ENCODE data around the gene NRIP1. TPM values are rescaled to one million over a fixed set of nuclear protein-coding genes. Genes with fewer than 3 reads are reported as not detected.

The NRIP1 gene
- polyA plus RNA-seq, 1 donor (not counting 4 experiments of a cell fraction or from before 2014, with no cell fraction given) = 25.5 TPM

DNA sequence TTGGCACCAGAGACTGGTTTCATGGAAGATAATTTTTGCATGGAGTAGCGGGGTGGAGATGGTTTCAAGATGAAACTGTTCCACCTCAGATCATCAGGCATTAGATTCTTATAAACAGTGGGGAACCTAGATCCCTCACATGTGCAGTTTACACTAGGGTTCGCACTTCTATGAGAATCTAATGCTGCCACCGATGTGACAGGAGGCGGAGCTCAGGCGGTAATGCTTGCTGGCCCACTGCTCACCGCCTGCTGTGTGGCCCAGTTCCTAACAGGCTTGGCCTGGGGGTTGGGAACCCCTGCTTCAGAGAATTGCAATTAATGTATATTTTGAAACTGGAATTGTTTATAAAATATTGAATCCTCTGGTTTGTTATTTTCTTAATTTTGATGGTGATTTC lies 92.1 kb downstream of the NRIP1 start:
- H3K27ac ChIP-seq (ENCODE audit: control insufficient read depth, insufficient read depth, low read length) = no peak overlapping the region
- no peak overlapping the region for H3K4me2 ChIP-seq (ENCODE audit: control insufficient read depth, extremely low read depth, insufficient read depth, low read depth, low read length)
- no peak overlapping the region for H3K9ac ChIP-seq (ENCODE audit: control insufficient read depth, extremely low read depth, insufficient read depth, low read length)
- H4K20me1 ChIP-seq (ENCODE audit: control insufficient read depth, extremely low read depth, insufficient read depth, low read length) = peaks cover 3% of the 10 kb centered on the region
- no peaks in the 10 kb centered on the region for H3K9me3 ChIP-seq (ENCODE audit: control insufficient read depth, low read depth, low read length)
- no peaks in the 10 kb centered on the region for H3K27me3 ChIP-seq (ENCODE audit: control insufficient read depth, extremely low read depth, insufficient read depth, low read length)
- dilution Hi-C loops (cut with MboI; ENCODE audit: extremely low pct_ligation_motif_present, low sequenced_read_pairs) = no loop called here
- peaks cover 6% of the 10 kb centered on the region for H3K4me1 ChIP-seq (ENCODE audit: control insufficient read depth, extremely low read depth, insufficient read depth, low read length)
- peaks cover 34% of the 10 kb centered on the region for H3K79me2 ChIP-seq (ENCODE audit: control insufficient read depth, insufficient read depth, low read length)
- no peak for DNase-seq (ENCODE audit: low read depth, low spot score)
- no peaks in the 10 kb centered on the region for H3K9me1 ChIP-seq (ENCODE audit: control insufficient read depth, extremely low read depth, insufficient read depth, low read length)
- TF ChIP-seq, protein P1, sequence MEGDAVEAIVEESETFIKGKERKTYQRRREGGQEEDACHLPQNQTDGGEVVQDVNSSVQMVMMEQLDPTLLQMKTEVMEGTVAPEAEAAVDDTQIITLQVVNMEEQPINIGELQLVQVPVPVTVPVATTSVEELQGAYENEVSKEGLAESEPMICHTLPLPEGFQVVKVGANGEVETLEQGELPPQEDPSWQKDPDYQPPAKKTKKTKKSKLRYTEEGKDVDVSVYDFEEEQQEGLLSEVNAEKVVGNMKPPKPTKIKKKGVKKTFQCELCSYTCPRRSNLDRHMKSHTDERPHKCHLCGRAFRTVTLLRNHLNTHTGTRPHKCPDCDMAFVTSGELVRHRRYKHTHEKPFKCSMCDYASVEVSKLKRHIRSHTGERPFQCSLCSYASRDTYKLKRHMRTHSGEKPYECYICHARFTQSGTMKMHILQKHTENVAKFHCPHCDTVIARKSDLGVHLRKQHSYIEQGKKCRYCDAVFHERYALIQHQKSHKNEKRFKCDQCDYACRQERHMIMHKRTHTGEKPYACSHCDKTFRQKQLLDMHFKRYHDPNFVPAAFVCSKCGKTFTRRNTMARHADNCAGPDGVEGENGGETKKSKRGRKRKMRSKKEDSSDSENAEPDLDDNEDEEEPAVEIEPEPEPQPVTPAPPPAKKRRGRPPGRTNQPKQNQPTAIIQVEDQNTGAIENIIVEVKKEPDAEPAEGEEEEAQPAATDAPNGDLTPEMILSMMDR (optimal IDR thresholded peaks at IDR 0.05 in 1 of 3, IDR thresholded peaks at IDR 0.05 in 1 of 3, conservative IDR thresholded peaks at IDR 0.05 in 1 of 3; ENCODE audit: extremely low read depth in 1 of 3, insufficient read depth in 2 of 3, low read length in 3 of 3) = no peak
- peaks cover 0 to 3% of the 10 kb centered on the region in 2 experiments for H3K36me3 ChIP-seq (ENCODE audit: control insufficient read depth in 2 of 2, extremely low read depth in 1 of 2, insufficient read depth in 2 of 2, low read length in 2 of 2)
- no peak for FAIRE-seq
- H3K4me3 ChIP-seq (ENCODE audit: control insufficient read depth in 2 of 3, extremely low read depth in 1 of 3, insufficient read depth in 2 of 3, low read depth in 1 of 3, low read length in 3 of 3) = no peak overlapping the region
- no peak overlapping the region for H2AFZ ChIP-seq (ENCODE audit: control insufficient read depth, low read length)

DNA sequence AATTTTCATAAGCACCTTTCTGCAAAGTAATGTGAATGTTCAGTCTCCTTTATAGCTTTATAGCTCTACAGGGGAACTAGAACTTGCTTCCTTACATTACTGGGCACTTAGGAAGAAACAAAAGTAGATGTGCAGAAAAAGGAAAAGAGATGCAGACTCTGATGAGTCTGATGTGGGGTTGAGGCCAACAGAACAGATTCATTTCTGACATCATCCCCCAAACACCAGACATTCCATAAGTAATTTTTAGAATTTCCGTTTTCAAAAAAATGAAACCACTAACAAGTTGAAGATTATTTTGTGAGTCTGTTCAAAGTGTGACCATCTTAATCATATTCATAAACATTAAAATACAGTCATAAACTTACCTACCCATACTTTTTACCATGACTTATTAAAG lies 96.0 kb downstream of the NRIP1 start:
- TF ChIP-seq EZH2 (IDR thresholded peaks at IDR 0.05; ENCODE audit: low read length) = no peak
- TF ChIP-seq, protein P1 (optimal IDR thresholded peaks at IDR 0.05 in 1 of 3, IDR thresholded peaks at IDR 0.05 in 1 of 3, conservative IDR thresholded peaks at IDR 0.05 in 1 of 3; ENCODE audit: extremely low read depth in 1 of 3, insufficient read depth in 2 of 3, low read length in 3 of 3) = no peak
- dilution Hi-C loops (cut with MboI; ENCODE audit: extremely low pct_ligation_motif_present, low sequenced_read_pairs) = no loop called here
- Histone ChIP-seq H3K4me1 (ENCODE audit: control insufficient read depth, extremely low read depth, insufficient read depth, low read length) (peaks cover 8% of the 10 kb centered on the region), H3K4me2 (ENCODE audit: control insufficient read depth, extremely low read depth, insufficient read depth, low read depth, low read length) (no peak overlapping the region), H3K27ac (ENCODE audit: control insufficient read depth, insufficient read depth, low read length) (no peak overlapping the region), H3K9ac (ENCODE audit: control insufficient read depth, extremely low read depth, insufficient read depth, low read length) (no peak overlapping the region), H2AFZ (ENCODE audit: control insufficient read depth, low read length) (no peak overlapping the region), H3K79me2 (ENCODE audit: control insufficient read depth, insufficient read depth, low read length) (peaks cover 31% of the 10 kb centered on the region), H3K9me3 (ENCODE audit: control insufficient read depth, low read depth, low read length) (no peaks in the 10 kb centered on the region), H3K9me1 (ENCODE audit: control insufficient read depth, extremely low read depth, insufficient read depth, low read length) (peaks cover 2% of the 10 kb centered on the region), H3K27me3 (ENCODE audit: control insufficient read depth, extremely low read depth, insufficient read depth, low read length) (no peaks in the 10 kb centered on the region), H4K20me1 (ENCODE audit: control insufficient read depth, extremely low read depth, insufficient read depth, low read length) (peaks cover 8% of the 10 kb centered on the region), H3K4me3 (ENCODE audit: control insufficient read depth in 2 of 3, extremely low read depth in 1 of 3, insufficient read depth in 2 of 3, low read depth in 1 of 3, low read length in 3 of 3) (no peak overlapping the region), H3K36me3 (ENCODE audit: control insufficient read depth in 2 of 2, extremely low read depth in 1 of 2, insufficient read depth in 2 of 2, low read length in 2 of 2) (peaks cover 5 to 10% of the 10 kb centered on the region in 2 experiments)
- no peak for FAIRE-seq
- no peak for DNase-seq (ENCODE audit: low read depth, low spot score)
